DOHH2 (cell line): ENCODE results near the gene MUSTN1.

ENCODE experiments used
- H3F3A ChIP-seq: fragments of 200-600 bp; sonication (generic), shearing (Covaris generic); 2 replicates; pipeline ENCODE4 v1.6.0; 2016; ENCODE audit warnings: antibody characterized with exemption, mild to moderate bottlenecking; ENCODE audit not compliant: control insufficient read depth, insufficient read depth
- H3K27ac ChIP-seq: fragments of 200-600 bp; sonication (generic); 2 replicates; pipeline ENCODE4 v1.5.1; 2014; ENCODE audit warnings: low read depth, mild to moderate bottlenecking, low read length, moderate library complexity
- H3K27me3 ChIP-seq: fragments of 200-600 bp; sonication (generic); 2 replicates; pipeline ENCODE4 v1.6.1; 2014; ENCODE audit warnings: mild to moderate bottlenecking, low read length, mixed read lengths; ENCODE audit not compliant: control insufficient read depth
- H3K36me3 ChIP-seq: fragments of 200-600 bp; sonication (generic); 2 replicates; pipeline ENCODE4 v1.6.1; 2014; ENCODE audit warnings: mild to moderate bottlenecking, low read length, moderate library complexity, mixed read lengths; ENCODE audit not compliant: control insufficient read depth
- H3K4me1 ChIP-seq: fragments of 200-600 bp; sonication (generic); 2 replicates; pipeline ENCODE4 v1.6.1; 2014; ENCODE audit warnings: mild to moderate bottlenecking, low read length, mixed read lengths; ENCODE audit not compliant: control insufficient read depth
- H3K4me2 ChIP-seq: fragments of 200-600 bp; sonication (generic); 2 replicates; pipeline ENCODE4 v1.6.0; 2014; ENCODE audit warnings: mild to moderate bottlenecking, low read length, moderate library complexity
- H3K4me3 ChIP-seq: fragments of 200-600 bp; sonication (generic); 2 replicates; pipeline ENCODE4 v1.5.1; 2014; ENCODE audit warnings: mild to moderate bottlenecking, low read length, mixed read lengths
- H3K79me2 ChIP-seq: fragments of 200-600 bp; sonication (generic); 2 replicates; pipeline ENCODE4 v1.6.1; 2014; ENCODE audit warnings: mild to moderate bottlenecking, low read length, mixed read lengths; ENCODE audit not compliant: control insufficient read depth
- H3K9me2 ChIP-seq: fragments of 200-600 bp; sonication (generic); replicated peaks from 2 replicates; pipeline ENCODE4 v1.6.1; 2014; ENCODE audit warnings: mild to moderate bottlenecking, low read length, mixed read lengths; ENCODE audit not compliant: control insufficient read depth
- H3K9me3 ChIP-seq: fragments of 200-600 bp; sonication (generic); 2 replicates; pipeline ENCODE4 v1.6.1; 2014; ENCODE audit warnings: antibody characterized with exemption, low read length, mixed read lengths; ENCODE audit not compliant: control insufficient read depth, insufficient read depth
- H4K20me1 ChIP-seq: fragments of 200-600 bp; sonication (generic); 2 replicates; pipeline ENCODE4 v1.6.0; 2014; ENCODE audit warnings: low read depth, mild to moderate bottlenecking, antibody characterized with exemption, low read length, moderate library complexity; ENCODE audit not compliant: control insufficient read depth, insufficient read depth
- CTCF ChIP-seq: fragments of 200-600 bp; sonication (generic); IDR thresholded peaks from one replicate; pipeline ENCODE4 v1.5.1; 2014; ENCODE audit warnings: antibody characterized with exemption, mild to moderate bottlenecking, low read depth, low read length; ENCODE audit not compliant: poor library complexity, severe bottlenecking
- EZH2phosphoT487 ChIP-seq: fragments of 200-600 bp; sonication (generic); IDR thresholded peaks from 2 replicates; pipeline ENCODE4 v1.6.1; 2017; ENCODE audit warnings: borderline replicate concordance, mild to moderate bottlenecking, antibody characterized with exemption, low read length, moderate library complexity, mixed read lengths

MUSTN1 gene

GRCh38 chr3:52843881-52844280 is 9.1 kb upstream of the MUSTN1 start:
- Histone ChIP-seq H4K20me1 (no peaks in the 10 kb centered on the region), H3K4me2 (no peak overlapping the region), H3K79me2 (no peaks in the 10 kb centered on the region), H3K9me2 (no peaks in the 10 kb centered on the region), H3K4me3 (no peak overlapping the region), H3K27me3 (no peaks in the 10 kb centered on the region), H3K27ac (no peak overlapping the region), H3K36me3 (no peaks in the 10 kb centered on the region; the same call in 1 of the 2 replicates), H3F3A (no peaks in the 10 kb centered on the region), H3K9me3 (no peaks in the 10 kb centered on the region), H3K4me1 (no peaks in the 10 kb centered on the region)
- no peak for TF ChIP-seq EZH2phosphoT487
- TF ChIP-seq CTCF: no peak

DNA sequence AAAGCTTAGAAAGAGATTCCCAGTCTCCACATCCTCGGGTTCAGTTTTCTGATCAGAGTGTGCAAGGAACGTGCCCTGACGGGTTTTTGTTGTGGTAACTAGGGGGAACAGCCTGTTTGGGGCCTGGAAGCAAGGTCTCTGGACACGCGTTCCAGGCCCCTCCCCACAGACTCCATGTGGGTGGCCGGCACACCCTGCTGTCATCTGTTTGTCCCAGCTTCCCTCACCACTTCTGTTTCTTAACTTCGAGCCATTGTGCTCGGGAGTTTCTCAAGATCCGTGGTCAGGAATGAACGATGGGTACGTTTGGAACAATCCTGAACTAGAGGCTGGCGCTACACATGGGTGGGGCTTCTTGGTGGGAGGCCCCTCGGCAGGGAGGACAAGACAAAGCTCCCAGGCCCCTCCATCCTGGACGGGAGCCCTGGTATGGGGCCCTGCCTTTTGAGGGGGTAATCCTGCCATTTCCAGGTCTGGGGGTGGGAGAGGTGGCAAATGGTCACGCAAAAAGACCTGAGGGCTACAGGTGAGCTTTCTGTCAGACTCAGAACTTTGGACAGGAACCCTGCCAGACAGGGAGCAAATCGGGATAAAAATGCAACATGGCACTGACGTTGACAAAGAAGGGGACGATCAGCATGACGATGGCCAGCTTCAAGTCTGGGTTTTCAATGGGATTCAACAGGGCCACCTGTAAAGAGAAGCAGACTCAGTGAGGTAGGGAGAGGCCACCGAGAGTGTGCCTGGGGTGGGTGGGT is 8.5 kb upstream of the MUSTN1 start:
- TF ChIP-seq CTCF (no peak), EZH2phosphoT487 (no peak)
- Histone ChIP-seq H3K27me3 (no peaks in the 10 kb centered on the region), H3K9me3 (no peaks in the 10 kb centered on the region), H3K36me3 (no peaks in the 10 kb centered on the region; the same call in 1 of the 2 replicates), H3K4me2 (no peak overlapping the region), H3K9me2 (no peaks in the 10 kb centered on the region), H3F3A (no peaks in the 10 kb centered on the region), H3K4me1 (no peaks in the 10 kb centered on the region), H3K79me2 (no peaks in the 10 kb centered on the region), H3K4me3 (no peak overlapping the region), H4K20me1 (no peaks in the 10 kb centered on the region), H3K27ac (no peak overlapping the region)

DNA sequence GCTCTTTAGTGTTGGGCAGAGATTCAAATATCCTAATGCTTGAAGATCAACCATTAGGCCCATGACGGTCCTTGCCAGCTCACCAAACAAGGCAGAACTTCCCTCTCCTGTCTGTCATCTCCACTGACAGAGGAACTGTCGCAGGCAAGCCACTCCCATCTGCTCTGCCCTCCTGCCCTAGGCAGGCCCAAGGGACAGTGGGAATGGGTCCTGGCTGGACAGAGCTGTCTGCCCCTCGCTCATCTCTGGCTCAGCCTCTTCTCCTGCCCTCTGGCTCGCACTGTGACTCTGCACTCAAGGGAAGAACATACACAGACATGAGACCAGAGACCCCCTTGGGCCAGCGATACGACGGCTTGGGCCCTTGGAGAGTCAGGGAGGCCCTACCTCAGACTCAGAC is 7.6 kb upstream of the MUSTN1 start:
- no peaks in the 10 kb centered on the region for H3K36me3 ChIP-seq
- no peaks in the 10 kb centered on the region for H3K9me3 ChIP-seq
- no peaks in the 10 kb centered on the region for H3K79me2 ChIP-seq
- H3K4me3 ChIP-seq: no peak overlapping the region
- TF ChIP-seq CTCF (no peak), EZH2phosphoT487 (no peak)
- H3K9me2 ChIP-seq: no peaks in the 10 kb centered on the region
- H4K20me1 ChIP-seq: no peaks in the 10 kb centered on the region
- H3K27ac ChIP-seq: no peak overlapping the region
- H3K4me2 ChIP-seq: no peak overlapping the region
- H3K4me1 ChIP-seq: no peaks in the 10 kb centered on the region
- H3F3A ChIP-seq: no peaks in the 10 kb centered on the region
- no peaks in the 10 kb centered on the region for H3K27me3 ChIP-seq
